Progenitor cell of endocrine pancreas (in vitro differentiated cells): ENCODE data around the gene MYLK3. TPM values are rescaled to one million over a fixed set of nuclear protein-coding genes. Genes with fewer than 3 reads are reported as not detected.

Experiments used
- DNase-seq: peaks from one replicate; pipeline ENCODE4 v3.0.0; 2021; ENCODE audit warnings: low spot score; ENCODE audit not compliant: unreplicated experiment
- H3K27ac Mint-ChIP-seq: 2 replicates; pipeline ENCODE4 v1.8.0; 2021; ENCODE audit warnings: mild to moderate bottlenecking, moderate library complexity, mixed read lengths
- H3K27me3 Mint-ChIP-seq: 2 replicates; pipeline ENCODE4 v1.8.0; 2021; ENCODE audit warnings: mixed read lengths
- H3K36me3 Mint-ChIP-seq: 2 replicates; pipeline ENCODE4 v1.8.0; 2022; ENCODE audit warnings: mixed read lengths; ENCODE audit not compliant: insufficient read depth
- H3K4me1 Mint-ChIP-seq: 2 replicates; pipeline ENCODE4 v1.8.0; 2021; ENCODE audit warnings: low read depth, mixed read lengths
- H3K4me3 Mint-ChIP-seq: 2 replicates; pipeline ENCODE4 v1.8.0; 2021; ENCODE audit warnings: low read depth, mild to moderate bottlenecking, moderate library complexity, mixed read lengths
- H3K9me3 Mint-ChIP-seq: 2 replicates; pipeline ENCODE4 v1.8.0; 2021; ENCODE audit warnings: low read depth, mixed read lengths
- total RNA-seq: library from RNA; stranded (reverse); gene quantifications from 2 replicates; pipeline ENCODE4 v1.2.1, GENCODE V29; 2021
- TF ChIP-seq, protein P1 (sequence below): fragments of 200-600 bp; sonication (generic); IDR thresholded peaks from one replicate; pipeline ENCODE4 v1.5.0; 2021; ENCODE audit warnings: antibody characterized with exemption, mild to moderate bottlenecking; ENCODE audit not compliant: unreplicated experiment

MYLK3 gene
- total RNA-seq, 1 donor from 2014 or later, result 0.77 TPM

DNA sequence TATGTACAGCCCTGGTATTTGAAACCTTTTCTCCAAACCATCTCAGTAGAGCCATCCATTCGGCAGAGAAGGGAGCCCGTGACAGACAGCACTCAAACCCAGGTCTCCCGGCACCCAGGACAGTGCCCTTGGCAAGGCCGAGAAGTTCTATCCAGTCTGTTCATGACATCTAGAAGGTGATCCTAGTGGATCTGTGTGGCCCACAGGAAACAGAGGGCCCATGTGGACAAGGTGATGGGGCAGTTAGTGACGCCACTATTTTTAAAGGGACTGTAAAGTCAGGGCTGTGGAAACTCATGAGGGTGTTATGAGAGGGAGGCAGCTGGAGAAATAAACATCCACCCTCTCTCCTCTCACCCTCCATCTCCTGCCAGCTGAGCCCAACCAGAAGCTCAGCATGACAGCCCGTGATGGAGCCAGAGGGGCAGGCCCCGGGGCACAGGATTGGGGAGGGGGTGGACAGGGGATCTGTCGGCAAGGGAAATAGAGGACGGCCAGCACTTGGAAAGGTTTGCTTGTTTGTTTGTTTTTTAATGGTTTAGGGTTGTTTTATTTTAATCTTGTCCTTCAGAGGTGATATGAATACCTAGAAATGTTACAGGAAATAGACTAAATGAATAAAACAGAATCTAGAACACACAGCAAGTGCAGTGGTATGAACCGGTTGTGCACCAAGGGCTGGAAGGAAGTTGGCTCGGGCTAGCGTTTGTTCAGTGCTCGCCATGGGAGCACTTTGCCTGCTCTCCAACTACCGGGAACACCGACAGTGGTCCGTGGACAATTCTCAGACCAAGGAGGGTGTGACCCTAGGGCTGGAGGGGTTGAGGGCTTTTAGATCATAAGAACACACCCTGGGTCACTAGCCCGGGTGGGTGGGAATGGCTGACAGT is 17.1 kb downstream of the MYLK3 start:
- Mint-ChIP-seq H3K27ac (no peak overlapping the region), H3K27me3 (no peaks in the 10 kb centered on the region), H3K4me3 (no peak overlapping the region), H3K9me3 (no peaks in the 10 kb centered on the region), H3K4me1 (no peaks in the 10 kb centered on the region), H3K36me3 (no peaks in the 10 kb centered on the region)
- no peak for DNase-seq
- TF ChIP-seq, protein P1, sequence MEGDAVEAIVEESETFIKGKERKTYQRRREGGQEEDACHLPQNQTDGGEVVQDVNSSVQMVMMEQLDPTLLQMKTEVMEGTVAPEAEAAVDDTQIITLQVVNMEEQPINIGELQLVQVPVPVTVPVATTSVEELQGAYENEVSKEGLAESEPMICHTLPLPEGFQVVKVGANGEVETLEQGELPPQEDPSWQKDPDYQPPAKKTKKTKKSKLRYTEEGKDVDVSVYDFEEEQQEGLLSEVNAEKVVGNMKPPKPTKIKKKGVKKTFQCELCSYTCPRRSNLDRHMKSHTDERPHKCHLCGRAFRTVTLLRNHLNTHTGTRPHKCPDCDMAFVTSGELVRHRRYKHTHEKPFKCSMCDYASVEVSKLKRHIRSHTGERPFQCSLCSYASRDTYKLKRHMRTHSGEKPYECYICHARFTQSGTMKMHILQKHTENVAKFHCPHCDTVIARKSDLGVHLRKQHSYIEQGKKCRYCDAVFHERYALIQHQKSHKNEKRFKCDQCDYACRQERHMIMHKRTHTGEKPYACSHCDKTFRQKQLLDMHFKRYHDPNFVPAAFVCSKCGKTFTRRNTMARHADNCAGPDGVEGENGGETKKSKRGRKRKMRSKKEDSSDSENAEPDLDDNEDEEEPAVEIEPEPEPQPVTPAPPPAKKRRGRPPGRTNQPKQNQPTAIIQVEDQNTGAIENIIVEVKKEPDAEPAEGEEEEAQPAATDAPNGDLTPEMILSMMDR, result no peak

DNA sequence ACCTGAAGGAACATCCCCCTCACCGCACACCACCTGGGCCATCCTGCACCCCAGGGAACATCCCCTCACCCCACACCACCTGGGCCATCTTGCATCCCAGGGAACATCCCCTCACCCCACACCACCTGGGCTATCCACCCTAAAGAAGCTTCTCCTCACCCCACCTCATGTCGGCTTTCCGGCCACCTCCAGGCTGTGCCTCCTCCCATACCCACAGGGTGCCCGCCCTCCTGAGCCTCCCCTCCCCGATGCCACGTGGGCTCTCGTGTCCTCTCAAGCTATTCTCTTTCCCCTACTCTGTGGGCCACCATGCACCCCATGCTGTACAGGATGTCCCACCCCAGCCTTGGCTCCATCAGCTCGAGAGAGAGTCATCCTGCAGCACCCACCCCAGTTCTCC is 18.0 kb downstream of the MYLK3 start:
- Mint-ChIP-seq H3K9me3 (peaks cover 2% of the 10 kb centered on the region), H3K4me1 (no peaks in the 10 kb centered on the region), H3K36me3 (no peaks in the 10 kb centered on the region), H3K27me3 (no peaks in the 10 kb centered on the region), H3K27ac (no peak overlapping the region), H3K4me3 (no peak overlapping the region)
- TF ChIP-seq, protein P1, result no peak
- DNase-seq, result no peak

DNA sequence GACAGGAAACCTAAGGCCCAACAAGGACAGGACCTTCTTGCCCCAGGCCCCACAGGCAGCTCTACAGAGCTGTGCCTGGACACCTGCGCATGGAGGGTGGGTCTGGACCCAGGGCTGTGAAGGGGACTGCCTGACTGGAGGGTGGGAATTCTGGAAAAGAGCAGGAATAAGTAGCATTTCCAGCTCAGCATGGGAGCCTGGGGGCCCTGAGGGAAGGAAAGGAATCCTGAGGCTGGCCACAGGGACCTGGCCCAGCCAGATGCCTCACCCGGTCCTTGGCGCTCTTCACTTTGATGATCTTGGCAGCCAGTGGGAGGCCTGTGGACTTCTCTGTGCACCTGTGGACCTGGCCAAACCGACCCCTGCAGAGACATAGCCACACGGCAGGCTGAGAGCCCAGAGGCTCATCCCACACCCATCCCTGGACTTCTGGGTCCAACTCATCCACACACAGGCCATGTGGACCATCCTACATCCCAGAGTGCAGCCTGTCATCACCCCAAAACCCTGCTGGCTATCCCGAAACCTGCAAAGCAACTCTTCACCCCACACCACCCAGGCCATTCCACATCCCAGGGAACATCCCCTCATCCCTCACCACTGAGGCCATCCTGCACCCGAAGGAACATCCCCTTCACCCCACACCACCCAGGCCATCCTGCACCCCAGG is 18.7 kb downstream of the MYLK3 start:
- Mint-ChIP-seq H3K9me3 (peaks cover 5% of the 10 kb centered on the region), H3K27ac (no peak overlapping the region), H3K4me3 (no peak overlapping the region), H3K4me1 (no peaks in the 10 kb centered on the region), H3K27me3 (no peaks in the 10 kb centered on the region), H3K36me3 (no peaks in the 10 kb centered on the region)
- DNase-seq, result no peak
- TF ChIP-seq, protein P1, result no peak

DNA sequence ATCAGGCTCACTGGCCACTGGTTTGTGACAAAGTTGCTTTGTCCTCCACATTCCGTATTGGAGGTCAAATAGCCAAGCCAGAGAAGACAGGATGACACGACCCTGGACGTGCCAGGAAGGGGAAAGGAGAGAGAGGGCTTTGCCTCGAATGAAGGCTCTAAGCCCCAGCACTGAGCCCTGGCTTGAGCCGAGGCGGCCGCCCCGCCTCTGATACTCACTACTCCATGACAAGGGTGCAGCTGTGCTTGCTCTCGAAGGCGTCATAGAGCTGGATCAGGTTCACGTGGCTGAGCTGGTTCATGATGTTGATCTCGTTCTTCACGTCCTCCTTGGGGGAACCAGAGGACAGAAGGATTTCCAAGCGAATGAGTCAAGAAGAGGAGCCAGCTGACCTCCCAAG is 19.3 kb downstream of the MYLK3 start:
- H3K36me3 Mint-ChIP-seq, result no peaks in the 10 kb centered on the region
- H3K4me3 Mint-ChIP-seq, result no peak overlapping the region
- DNase-seq, result no peak

DNA sequence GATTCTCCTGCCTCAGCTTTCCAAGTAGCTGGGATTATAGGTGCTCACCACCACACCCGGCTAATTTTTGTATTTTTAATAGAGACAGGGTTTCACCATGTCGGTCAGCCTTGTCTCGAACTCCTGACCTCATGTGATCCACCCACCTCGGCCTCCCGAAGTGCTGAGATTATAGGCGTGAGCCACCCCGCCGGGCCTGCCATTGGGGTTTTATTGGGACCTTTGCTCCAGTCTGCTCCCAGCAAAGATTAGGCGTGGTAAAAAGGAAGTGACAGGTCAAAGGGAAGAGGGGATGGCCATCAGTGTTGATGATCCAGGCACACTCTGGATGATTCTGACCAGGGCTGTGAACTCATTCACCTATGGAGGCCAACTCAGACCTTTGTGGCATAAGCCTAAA is 20.5 kb downstream of the MYLK3 start:
- TF ChIP-seq, protein P1, result no peak
- Mint-ChIP-seq H3K36me3 (no peaks in the 10 kb centered on the region), H3K27ac (no peak overlapping the region), H3K4me1 (no peaks in the 10 kb centered on the region), H3K27me3 (no peaks in the 10 kb centered on the region), H3K4me3 (no peak overlapping the region), H3K9me3 (peaks cover 5% of the 10 kb centered on the region)
- DNase-seq, result no peak

More for the DNA sequence above, 19.3 kb downstream of the MYLK3 start:
- no peaks in the 10 kb centered on the region for H3K27me3 Mint-ChIP-seq
- no peaks in the 10 kb centered on the region for H3K4me1 Mint-ChIP-seq
- TF ChIP-seq, protein P1, result no peak
- H3K27ac Mint-ChIP-seq, result no peak overlapping the region
- peaks cover 5% of the 10 kb centered on the region for H3K9me3 Mint-ChIP-seq
